T-helper 1 cell treated with Interleukin-12 subunit alpha and Interleukin-12 subunit beta and Interleukin-4 antibody, amounts not matched to agents 30 ng/mL and 1 ng/mL, for 36 hours (primary cell): ENCODE measurements around the gene PTEN. TPM values are rescaled to one million over a fixed set of nuclear protein-coding genes. Genes with fewer than 3 reads are reported as not detected.
"Not testable (repeated sequence)": the region's sequence is repeated elsewhere in the genome, so short reads cannot be mapped to it uniquely, and the experiment has no call there.

Experiments used
- intact Hi-C: fragments of 100-400 bp; cut with micrococcal nuclease; formaldehyde crosslinking; loops from one replicate; pipeline ENCODE4 v1.15.1; 2024
- total RNA-seq: library from RNA; stranded (reverse); gene quantifications from 2 replicates; pipeline ENCODE4 v1.2.3, GENCODE V29; 2022

The PTEN gene
- total RNA-seq: 92.3 and 94.9 TPM in 2 replicates

DNA sequence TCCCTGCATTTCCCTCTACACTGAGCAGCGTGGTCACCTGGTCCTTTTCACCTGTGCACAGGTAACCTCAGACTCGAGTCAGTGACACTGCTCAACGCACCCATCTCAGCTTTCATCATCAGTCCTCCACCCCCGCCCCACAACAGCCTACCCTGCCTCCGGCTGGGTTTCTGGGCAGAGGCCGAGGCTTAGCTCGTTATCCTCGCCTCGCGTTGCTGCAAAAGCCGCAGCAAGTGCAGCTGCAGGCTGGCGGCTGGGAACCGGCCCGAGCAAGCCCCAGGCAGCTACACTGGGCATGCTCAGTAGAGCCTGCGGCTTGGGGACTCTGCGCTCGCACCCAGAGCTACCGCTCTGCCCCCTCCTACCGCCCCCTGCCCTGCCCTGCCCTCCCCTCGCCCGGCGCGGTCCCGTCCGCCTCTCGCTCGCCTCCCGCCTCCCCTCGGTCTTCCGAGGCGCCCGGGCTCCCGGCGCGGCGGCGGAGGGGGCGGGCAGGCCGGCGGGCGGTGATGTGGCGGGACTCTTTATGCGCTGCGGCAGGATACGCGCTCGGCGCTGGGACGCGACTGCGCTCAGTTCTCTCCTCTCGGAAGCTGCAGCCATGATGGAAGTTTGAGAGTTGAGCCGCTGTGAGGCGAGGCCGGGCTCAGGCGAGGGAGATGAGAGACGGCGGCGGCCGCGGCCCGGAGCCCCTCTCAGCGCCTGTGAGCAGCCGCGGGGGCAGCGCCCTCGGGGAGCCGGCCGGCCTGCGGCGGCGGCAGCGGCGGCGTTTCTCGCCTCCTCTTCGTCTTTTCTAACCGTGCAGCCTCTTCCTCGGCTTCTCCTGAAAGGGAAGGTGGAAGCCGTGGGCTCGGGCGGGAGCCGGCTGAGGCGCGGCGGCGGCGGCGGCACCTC, at the start of gene PTEN, which contains the start of gene KLLN:
Gene PTEN (plus strand): TSS at position 573 of the 891 bp plus-strand sequence. CDS start 845 bp downstream, outside the sequence.
Gene KLLN (minus strand): TSS at position 481 of the 891 bp plus-strand sequence. CDS start 1,046 bp downstream, outside the sequence.
- intact Hi-C loops: loop anchor here (1.0 to 10.0 kb wide), 7 partner anchors 206 to 1842 kb away; partner anchors contain the start of genes FAS, GLUD1, KIF20B and PAPSS2

DNA sequence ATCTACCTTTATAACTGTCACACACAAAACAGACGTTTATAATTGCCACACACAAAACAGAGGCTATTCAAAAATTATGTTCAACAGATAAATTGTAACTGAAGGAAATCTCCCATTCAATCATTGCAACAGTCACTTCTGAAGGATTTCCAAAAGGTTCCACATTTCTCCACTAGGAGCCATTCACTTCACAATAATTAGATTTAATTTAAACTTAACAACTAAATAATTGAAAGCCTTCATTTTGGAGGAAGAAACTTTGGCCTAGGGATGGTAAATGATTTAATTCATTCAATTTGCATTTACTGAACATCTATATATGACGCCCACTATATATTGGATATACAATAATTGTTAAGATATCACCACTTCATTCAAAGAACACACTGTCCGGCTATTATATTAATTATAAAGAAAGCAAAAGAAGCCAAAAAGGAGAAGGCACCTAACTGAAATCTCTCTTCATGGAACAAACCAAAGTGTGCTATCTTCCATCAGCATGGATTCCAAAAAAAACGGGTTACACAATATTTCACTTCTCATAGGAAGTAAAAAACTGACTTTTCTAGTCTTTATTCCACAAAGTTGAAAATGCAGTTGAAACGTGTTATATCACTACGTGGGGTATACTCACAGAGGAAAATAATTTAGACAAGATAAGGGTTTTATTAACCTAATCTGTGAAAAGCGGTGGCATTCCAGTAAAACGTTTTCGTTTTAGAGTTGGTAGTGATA, 47.1 kb upstream of the PTEN start:
- intact Hi-C loops: loop anchor here (5.0 to 10.0 kb wide), 8 partner anchors 44 to 1886 kb away; partner anchors contain the start of genes BMPR1A, FAS, IFIT5 and KIF20B

DNA sequence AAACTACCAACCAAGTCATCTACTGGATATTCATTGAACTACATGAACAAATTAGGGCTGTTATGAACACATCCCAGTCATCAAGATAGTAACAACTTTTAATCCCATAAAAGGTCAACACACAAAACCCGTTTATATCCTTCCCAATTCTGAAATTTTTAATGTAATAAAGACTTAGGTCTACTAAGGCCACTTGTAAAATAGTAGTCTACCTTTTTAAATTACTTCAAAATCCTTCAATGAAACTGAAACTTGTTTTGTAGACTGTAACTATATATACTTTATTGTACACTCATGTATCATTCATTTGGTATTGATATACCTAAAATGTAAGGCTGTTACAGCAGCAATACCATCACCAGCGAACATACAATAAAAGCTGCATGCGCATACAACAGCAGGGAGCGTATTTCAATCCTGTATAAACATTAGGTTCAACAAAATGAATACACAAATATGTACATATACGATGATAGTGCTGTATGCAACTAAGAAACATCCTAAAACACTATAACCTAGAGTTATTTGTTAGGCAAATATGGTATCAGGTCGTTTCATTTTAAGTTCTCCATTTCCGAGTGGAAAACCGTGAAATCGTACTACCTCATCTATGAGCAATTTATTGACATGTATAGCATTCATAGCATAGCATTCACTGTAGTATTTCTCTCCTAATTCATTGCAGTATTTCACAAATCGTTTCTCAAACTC, 46.4 kb upstream of the PTEN start:
- intact Hi-C loops: loop anchor here (5.0 to 10.0 kb wide), 8 partner anchors 45 to 1885 kb away; partner anchors contain the start of genes BMPR1A, FAS, IFIT5 and KIF20B

- intact Hi-C loops: loop anchor here (1.0 to 10.0 kb wide), 15 partner anchors 25 to 1884 kb away; partner anchors contain the start of genes BMPR1A, FAS, IFIT5 and KIF20B
Measured at GRCh38 chr10:87817609-87818504, 45.6 kb upstream of the PTEN start, which contains the start of gene ATAD1. Gene ATAD1 (minus strand): TSS chr10:87818226. CDS start chr10:87814599, 3,627 bp downstream.

DNA sequence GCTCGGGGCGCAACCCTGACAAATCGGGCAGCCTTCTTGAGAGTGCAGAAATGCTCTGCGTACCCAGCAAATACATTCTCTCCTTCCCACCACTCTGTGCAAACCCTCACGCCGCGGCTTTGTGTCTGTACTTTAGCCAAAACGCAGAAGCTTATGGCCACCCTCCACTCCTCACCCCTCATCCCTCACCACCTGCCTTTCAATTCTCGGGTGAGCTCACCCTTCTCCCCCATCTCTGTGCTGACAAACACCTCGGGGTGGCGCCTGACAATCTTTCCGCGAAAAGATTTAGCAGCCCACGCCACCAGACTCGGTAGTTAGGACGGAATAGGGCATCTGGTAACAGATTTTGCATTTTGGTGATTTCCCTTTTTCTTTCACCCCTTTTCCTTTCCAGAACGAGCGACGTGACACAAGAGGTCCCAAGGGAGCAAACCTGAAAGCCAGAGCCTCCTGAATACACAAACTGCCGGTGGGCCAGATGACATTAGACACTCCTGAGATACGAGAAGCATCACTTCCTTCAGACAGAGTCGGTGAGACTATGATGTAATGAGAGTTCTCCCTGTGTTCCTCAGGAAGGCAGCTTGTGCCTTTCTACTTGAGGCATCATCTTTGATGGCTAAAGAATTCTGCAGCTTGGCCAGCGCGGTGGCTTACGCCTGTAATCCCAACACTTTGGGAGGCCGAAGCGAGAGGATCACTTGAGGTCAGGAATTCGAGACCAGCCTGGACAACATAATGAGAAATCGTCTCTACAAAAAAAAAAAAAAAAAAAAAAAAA, 44.7 kb upstream of the PTEN start:
- intact Hi-C loops: loop anchor here (1.0 to 10.0 kb wide), 15 partner anchors 25 to 1884 kb away; partner anchors contain the start of genes BMPR1A, FAS, IFIT5 and KIF20B

DNA sequence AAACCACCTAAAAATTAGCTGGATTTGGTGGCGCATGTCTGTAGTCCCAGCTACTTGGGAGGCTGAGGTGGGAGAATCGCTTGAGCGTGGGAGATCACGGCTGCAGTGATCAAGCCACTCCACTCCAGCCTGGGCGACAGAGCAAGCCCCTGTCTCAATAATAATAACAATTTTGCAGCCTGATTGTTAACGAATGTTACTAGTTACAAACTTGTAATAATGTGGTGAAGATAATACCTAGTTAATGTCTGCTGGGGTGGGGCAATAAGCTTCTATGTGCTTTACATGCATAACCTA, 44.2 kb upstream of the PTEN start:
- intact Hi-C loops: loop anchor here (2.0 to 10.0 kb wide), 9 partner anchors 47 to 1883 kb away; partner anchors contain the start of genes BMPR1A, FAS, IFIT5 and KIF20B

DNA sequence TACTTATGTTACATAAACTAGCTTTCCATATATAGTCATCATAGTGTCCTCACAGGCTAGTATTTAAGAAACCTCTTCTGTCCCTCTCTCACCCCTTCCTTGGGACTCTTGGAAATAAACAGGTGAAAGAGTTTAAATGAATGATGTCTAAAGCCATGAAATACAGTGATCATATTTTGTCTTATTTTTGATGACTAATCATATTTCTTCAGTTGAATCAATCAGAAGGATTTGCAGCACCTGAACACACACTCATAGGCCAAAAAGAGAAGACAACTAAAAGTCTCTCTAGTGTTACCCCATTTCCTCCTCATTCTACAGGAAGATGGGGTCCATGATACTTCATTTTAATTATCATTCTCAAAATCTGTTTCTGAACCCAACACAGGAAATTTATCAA, 36.8 kb upstream of the PTEN start:
- intact Hi-C loops: no loop called here

GRCh38 chr10:87827681-87828080, 35.7 kb upstream of the PTEN start:
- intact Hi-C loops: no loop called here

- intact Hi-C loops: not testable (repeated sequence)
Measured at GRCh38 chr10:87829051-87829450, 34.4 kb upstream of the PTEN start.

DNA sequence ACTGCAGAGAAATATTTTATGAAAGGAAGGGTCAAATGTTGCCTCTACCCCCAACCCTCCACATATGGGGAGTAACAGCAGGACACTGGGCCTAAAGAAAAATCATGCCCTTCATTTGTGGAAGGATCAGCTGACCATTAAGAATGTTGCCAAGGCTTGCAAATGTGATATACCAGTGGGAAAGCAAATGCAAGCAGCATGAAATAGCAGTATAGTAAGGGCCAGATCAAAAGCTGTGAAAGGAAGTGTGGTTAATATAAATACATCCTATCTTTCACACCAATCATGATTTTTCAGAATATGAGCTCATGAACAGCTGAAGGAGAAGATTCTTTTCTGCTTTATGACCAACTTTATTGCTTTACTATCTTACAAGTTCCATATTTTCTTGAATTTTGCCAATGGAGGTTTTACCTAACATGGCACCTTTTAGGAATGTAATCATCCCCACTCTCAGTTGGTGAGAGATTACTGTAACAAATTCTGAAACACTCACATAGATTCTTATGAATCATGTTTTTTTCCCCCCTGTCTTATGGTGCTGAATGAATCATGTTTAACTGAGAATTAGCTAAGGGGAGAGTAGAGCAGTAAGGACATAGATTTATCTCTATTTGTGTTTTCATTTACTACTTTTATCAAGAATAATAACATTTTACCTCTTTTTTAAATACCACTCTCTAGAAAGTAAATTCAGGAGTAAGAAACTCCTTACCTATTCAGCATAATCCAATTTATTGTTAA, 33.3 kb upstream of the PTEN start:
- intact Hi-C loops: no loop called here

GRCh38 chr10:87836098-87836497, 27.3 kb upstream of the PTEN start:
- intact Hi-C loops: no loop called here

- intact Hi-C loops: no loop called here
Measured at GRCh38 chr10:87837445-87837844, 26.0 kb upstream of the PTEN start.

GRCh38 chr10:87838650-87839049, 24.8 kb upstream of the PTEN start:
- intact Hi-C loops: no loop called here

GRCh38 chr10:87841186-87841585, 22.2 kb upstream of the PTEN start:
- intact Hi-C loops: no loop called here

- intact Hi-C loops: no loop called here
Measured at GRCh38 chr10:87842220-87842641, 21.2 kb upstream of the PTEN start.

GRCh38 chr10:87842776-87843497, 20.5 kb upstream of the PTEN start:
- intact Hi-C loops: loop anchor here (1.0 kb wide), 1 partner anchor 25 kb away; the partner anchor contains the start of gene ATAD1

DNA sequence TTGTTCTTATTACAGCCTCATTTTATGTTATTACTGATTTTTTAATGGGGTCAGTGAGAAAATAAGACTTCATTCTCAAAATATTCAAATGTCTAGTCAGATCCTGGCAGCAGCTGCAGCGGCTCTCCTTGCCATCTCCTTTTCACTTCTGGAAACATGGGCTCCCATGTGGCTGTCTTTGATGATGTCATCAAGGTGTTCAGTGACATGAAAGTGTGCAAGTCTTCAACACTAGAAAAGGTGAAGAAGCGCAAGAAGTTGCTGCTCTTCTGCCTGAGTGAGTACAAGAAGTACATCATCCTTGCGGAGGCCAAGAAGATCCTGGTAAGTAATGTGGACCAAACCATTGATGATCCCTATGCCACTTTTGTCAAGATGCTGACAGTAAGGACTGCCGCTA, 19.7 kb upstream of the PTEN start:
- intact Hi-C loops: loop anchor here (1.0 to 2.0 kb wide), 2 partner anchors 17 to 25 kb away; partner anchors contain the start of gene ATAD1
